Left forelimb (tissue), 1 donor: Measurements from ENCODE around the gene ARX.

ENCODE experiments used
- DNase-seq: peaks from one replicate; pipeline ENCODE4 v3.0.0-alpha.2; 2018; ENCODE audit warnings: low spot score

ARX gene

DNA sequence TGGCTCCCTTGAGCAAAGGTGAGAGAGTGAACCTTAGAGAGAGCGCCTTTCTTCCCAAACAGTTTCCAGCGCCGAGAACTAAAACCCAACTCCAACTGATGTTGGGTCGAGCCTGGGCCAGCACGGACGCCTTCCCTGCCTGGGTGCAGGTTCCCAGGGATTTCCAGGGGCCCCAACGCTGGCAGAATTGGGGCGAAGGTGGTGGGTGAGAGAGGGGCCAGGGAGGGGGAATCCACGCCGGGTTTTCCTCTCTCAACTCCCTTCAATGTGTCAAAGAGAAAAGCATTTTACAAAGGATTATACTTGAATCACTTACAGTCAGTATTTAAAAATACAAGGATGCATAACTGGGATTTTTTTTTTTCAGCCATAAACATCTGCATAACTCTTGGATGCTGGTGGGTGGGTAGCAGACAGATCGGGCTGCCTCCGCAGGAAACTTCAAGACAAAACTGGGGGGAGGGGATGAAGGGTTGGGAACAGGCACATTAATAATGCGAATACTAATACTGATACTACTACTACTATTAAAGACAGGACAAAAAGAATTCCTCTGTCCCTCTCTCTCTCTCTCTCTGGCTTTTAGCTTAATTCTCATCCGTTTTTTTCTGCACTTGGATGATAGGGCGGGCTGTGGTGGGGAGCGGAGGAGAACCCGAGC lies 1.3 kb upstream of the ARX start:
- no peak for DNase-seq

DNA sequence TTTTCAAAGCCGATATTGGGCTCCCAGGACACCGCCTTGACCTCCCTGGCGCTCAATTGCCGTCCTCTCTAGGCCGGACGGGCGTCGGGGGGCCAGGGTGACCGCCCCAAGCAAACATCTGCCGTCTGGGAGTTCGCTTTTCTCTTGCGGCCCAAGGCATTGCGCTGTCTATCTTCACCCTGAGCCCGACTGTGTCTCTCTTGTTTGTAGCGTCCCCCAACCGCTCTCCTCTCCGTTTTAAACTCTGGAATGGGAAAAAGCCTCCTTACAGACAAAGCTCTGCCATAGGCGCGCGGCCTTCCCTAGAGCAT lies 551 bp upstream of the ARX start:
- no peak for DNase-seq

DNA sequence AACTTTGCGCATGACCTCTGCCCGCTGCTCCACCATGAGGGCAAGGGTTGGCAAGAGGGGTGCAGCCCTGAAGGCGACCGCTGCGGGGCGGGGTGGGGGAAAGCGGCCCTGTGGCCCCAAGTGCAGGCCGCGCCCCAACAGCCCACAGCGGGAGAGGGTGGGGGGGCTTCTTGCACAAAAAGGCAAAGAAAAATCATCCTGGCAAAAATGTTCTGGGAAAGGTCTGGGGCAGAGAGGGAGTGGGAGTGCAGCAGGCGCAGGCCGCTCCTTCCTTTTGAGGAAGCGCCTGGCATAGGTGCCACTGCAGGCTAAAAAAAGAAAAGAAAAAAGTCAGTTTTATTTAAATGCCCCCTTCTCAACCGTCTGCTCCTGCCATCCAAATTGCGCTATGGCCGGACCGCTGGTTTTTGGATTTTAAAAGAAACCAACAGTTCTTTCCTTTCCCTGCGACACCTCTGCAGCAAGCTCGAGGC lies 1.4 kb downstream of the ARX start:
- no peak for DNase-seq

DNA sequence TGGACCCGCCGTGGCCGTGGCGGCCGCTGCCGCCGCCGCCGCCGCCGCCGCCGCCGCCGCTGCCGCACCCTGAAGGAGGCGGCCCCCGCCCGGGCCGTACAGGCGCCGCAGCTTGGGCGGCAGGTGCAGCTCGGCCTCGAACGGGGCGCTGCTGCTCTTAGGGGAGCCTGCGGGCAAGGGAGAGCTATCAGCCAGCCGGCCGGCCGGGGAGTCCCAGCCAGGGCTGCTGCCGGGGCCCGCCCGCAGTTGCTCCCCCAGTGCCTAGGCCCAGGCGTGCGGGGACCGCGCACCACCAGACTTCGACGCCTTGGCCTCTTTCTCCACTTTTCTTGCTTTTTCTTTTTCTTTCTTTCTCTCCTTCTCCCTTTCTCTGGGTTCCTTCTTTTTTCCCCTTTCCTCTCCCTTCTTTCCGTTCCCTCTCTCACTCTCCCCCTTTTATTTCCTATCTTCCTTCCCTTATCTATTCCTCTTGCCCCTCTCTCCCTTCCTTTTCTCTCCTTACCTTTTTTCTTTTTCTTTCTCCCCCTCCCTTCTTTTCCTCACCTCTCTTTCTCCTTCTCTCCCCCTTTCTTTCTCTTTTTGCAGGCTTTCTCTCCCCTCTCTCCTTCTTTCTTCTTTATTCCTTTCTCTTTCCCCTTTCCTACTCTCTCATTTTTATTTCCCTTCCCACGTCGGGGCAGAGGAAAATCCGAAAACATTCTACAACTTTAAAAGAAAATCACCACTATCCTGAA lies 2.0 kb downstream of the ARX start:
- DNase-seq: no peak

DNA sequence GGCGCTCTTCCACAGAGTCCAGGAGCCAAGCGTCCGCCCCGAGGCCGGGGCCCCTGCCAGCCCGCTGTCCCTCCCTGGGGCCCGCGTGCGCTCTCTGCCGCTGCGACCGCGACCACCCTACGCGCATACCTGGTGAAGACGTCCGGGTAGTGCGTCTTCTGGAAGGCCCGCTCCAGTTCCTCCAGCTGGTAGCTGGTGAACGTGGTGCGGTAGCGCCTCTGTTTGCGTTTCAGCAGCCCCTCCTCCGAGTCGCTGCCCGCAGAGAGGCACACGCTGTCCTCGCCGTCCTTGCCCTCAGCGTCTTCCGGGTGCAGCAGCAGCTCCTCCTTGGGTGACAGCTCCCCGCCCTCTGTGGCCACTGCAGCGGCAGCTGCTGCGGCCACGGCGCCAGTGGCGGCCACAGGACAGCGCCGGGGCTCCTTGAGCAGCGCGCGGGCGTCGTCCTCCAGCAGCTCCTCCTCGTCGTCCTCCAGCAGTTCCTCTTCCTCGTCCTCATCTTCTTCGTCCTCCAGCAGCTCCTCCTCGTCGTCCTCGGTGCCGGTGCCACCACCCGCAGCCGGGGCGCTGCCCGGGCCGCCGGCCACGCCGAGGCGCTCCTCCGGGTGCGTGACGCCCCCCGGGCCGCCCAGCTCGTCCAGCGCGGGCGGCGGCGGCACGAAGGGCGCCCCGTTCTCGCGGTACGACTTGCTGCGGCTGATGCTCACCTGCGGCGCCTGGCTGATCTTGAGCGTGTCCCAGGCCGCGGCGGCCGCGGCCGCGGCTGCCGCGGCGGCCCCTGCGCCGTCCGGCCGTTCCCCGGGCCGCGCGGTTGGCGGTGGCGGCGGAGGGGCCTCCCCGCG lies 2.8 kb downstream of the ARX start:
- DNase-seq: no peak

DNA sequence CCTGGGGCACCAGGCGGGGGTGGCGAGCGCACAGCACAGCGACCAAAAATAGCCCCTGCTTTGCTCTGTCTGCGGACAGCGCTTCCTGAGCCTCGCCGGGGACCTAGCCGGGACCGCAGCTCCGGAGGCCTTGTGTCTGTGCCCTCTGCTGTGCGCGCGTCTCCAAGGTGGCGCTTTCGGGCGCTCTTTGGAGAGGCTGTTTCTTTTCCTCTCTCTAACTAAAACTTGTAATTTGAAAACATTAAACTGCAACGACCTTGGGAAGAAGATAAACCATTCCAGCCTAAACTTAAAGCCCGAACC lies 3.4 kb downstream of the ARX start:
- DNase-seq: no peak

DNA sequence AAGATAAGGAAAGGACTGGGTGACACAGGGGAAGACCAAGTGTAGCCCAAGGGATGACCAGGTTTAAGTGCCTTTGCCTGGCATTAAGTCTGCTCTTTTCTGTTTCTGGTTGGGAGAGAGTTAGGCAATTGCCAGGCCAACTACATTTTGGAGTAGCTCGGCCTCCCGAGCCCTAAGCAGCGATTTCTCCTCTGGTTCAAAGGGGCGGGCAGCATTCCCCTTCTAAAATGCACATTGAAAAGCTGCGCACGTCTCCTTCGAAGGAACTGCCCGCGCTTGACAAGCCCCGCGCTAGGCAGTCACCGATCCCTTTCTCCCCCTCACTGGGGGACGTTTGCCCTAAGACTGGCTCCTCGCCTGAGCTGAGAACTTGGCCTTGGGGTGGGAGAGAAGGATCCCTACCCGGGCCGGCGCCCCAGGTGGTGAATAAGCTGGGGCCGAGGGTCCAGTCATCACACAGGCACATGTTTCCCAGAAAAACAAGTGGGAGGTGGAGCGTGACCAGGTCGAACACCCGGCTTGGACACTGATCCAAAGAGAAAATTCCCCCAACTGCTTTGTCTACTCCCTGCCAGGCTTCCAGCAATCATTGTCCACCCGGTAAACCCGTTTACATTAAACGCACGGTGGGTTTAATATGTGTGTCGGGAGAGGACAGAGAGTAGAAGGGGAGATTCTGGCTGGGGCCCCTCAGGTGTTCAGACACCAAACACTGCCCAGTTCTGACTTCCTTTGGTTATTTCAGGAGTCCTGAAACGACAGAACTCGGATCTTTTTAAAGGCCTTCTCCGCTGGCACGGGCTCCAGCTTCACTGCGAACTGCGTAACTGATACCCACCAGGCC lies 4.0 kb downstream of the ARX start:
- DNase-seq: no peak

DNA sequence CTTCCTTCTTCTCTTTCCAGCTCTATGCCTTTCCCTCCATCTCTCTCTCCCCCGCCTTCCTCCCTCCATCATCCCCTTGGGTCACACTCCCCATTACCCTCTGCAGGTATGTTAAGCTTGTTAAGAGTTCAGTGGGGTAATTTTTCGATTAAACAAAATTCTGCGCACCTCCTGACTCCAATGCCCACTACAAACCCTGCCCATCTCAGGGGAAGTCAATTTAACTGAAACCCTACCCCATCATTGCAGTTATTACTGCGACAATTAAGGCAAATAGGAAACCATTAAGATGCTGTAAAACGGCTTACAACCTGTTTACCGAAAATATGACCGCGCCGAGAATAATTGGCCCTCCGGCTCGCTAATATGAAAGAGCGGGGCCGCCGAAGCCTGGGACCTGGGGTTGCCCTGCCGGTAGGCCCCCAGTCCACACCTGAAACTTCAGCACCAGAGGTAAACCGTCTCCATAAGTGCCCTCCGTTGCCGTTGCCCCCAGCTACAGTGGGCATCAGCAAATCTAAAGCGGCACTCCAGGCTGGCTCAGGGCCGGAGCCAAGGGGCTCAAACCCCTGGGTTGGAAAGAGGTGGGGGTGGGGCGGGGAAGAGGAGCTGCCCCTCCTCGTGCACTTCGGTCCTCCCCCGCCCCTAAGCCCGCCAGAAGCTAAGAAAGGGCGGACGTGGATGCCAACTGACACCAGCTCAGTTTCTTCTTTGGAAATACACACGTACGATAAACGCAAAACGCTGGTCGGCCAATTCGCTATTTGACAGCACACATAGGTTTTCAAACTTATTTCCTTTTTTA lies 4.8 kb downstream of the ARX start:
- no peak for DNase-seq

DNA sequence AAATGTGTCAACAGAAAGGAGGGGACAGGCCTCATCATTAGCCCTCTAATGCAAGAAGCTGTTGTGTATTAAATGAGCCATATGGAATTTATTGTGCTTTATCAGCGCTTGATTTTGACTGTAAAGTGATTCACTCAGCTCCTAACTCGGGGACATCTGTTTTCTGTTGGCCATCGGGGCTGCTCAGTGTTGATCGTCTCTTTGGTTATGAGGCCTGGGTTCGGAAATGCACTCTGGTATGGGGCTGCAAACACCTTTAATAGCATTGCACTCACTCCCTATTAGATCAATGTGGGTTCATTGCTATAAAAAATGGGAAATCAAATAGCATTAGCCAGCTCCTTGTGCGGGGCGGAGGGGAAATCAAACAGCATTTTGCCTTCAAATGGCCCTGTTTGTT lies 6.4 kb downstream of the ARX start:
- no peak for DNase-seq

DNA sequence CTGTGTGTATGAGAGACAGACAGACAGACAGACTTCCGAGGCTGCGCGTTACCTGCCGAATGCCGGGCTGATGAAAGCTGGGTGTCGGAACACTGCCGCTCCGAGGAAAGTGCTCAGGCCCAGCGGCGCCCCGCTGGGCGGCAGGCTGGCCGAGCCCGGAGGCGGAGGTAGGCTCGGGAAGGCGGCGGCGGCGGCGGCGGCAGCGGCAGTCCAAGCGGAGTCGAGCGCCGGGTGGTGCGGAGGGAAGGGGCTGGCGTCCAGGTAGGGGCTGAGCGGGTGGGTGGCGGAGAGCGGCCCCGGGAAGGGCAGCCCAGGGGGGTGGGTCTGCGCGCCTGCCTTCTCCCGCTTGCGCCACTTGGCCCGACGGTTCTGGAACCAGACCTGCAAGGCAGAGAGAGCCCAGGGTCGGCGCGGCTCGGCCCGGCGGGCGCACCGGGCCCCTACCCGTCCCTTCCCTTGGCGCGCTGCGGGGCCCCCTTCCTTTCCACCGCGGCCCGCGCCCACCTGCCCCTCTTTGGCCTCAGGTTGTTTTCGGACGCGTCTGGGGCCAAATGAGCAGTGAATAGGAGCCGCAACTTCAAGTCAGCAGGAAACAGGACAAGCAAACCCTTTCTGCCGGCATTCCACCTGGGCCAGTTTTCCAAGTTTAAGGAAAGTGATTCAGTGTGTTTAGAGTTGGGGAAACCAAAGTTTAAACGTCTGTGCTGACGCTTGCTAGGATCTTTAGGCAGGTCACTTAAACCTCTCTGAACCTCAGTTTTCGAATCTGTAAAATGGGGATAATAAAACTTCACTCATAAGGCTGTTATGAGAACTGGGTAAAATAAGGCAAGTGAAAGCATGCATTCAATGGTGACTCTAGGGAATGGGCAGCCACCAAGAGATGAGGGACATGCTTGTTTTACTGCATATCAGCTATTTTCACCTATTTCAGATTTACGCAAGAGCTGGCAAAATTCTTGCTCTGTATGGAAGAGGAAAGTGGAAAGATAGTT lies 8.4 kb downstream of the ARX start:
- no peak for DNase-seq

DNA sequence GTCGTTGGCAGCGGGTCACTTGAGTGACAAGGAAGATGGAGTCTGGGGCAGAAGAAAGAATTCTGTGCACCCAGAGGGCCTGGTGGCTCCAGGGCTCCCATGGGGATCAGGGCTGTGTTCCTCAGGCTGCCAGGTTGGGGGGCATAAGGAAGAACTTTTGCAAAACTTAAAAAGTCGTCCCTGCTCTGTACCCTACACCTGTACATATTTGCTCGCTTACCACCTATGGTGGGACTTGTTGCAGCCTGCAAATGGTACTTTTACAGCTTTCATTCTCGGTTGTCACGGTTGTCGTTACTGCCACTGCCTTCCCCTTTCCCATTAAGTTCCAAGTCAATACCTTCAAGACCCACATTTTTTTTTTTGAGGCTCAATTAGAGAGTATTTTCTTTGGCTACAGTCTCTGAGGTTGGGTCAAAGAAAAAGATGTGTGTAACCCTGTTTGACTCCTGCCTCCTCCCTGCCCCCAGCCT lies 9.1 kb downstream of the ARX start:
- no peak for DNase-seq

DNA sequence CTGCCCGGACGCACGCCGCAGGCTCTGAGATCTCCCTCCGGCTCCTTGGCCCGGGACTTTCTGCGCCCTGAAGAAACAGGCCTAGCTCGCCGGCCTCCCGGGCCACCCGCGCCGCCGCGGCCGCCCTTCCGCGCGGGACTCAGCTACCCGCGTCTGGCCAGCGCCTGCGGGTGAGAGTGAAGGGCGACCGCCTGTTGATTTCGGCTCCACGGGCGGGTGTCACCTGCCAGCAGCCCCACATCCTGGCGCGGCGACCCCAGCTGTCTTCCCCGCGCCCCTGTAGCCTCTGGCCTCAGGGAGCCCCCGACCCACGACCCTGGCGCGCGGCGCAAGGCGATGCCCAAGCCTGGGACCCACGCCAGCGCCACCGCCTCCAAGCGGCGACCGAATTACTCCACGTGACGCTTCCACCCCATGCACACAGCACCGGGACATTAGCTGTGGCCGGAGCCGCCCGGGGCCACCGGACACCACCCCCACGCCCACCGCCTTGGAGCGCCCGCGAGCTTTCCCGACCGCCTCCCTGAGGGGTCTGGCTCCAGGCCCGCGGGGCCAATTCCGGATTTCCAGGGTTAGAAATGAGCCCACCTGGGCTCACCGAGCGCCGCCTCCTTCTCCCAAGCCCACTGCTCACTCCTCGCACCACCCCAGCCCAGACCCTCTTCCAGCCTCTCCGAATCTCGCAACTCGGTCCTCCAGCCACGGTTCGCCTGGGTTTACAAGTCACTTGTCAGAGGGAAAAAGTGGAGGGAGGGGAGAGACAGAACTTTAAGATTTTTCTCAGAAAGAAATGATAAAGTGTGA lies 10.2 kb downstream of the ARX start:
- DNase-seq: no peak

DNA sequence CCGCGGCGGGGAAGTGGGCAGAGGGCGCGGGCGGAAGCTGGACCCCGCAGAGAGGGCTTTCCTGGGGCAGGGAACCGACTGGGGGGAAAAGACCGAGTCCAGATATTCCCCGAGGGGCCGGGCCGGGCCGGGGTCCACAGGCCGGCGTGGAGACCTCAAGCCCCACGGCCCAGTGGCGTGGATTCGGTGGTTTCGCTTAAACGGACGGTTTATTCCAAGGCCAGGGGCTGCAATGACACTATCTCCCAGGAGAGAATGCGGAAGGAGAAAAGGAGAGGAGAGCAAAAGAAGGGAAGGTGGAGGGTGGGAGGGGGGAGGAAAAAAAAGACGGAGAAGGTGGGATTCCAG lies 10.8 kb downstream of the ARX start:
- DNase-seq: no peak

DNA sequence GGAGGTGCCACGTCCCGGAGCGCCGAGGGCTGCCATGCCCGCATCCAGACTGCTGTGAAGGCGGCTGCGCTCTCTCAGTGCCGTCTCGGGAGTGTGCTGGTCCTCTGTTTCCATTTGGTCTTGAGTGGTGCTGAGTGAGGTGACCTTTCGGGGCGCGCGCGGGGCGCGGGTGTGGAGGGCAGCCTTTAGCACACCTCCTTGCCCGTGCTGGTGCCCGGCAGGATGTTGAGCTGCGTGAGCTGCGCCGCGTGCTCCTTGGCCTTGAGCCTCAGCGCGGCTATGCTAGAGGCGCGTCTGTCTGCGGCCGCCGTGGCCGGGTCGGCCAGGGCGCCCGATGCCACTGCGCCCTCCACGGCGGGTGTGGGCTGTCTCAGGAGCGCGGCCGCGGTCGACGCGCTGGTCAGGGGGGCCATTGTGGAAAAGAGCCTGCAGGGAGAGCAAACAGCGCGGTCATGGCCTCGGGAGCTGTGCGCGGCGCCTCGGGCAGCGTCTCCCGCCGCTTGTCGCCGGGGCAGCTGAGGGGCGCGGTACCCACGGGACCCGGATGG lies 11.2 kb downstream of the ARX start:
- no peak for DNase-seq

DNA sequence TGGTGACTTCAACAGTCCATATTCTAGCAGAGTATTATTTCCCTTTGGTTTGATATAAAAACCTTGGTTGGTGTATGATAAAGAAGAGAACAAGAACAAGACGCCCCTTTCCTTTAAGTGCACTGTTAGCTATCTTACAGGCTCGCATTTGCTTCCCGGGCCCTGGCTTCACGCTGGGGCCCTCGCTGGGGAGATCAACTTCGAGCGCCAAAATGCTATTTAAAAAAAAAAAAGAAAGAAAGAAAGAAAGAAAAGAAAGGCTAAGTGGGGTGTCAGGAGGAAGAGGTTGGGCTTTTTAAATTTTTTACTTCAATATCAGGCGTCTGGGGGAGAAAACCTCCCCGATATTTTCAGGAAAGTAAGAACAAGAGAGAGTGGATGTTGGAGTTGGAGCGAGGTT lies 11.7 kb downstream of the ARX start:
- DNase-seq: no peak

DNA sequence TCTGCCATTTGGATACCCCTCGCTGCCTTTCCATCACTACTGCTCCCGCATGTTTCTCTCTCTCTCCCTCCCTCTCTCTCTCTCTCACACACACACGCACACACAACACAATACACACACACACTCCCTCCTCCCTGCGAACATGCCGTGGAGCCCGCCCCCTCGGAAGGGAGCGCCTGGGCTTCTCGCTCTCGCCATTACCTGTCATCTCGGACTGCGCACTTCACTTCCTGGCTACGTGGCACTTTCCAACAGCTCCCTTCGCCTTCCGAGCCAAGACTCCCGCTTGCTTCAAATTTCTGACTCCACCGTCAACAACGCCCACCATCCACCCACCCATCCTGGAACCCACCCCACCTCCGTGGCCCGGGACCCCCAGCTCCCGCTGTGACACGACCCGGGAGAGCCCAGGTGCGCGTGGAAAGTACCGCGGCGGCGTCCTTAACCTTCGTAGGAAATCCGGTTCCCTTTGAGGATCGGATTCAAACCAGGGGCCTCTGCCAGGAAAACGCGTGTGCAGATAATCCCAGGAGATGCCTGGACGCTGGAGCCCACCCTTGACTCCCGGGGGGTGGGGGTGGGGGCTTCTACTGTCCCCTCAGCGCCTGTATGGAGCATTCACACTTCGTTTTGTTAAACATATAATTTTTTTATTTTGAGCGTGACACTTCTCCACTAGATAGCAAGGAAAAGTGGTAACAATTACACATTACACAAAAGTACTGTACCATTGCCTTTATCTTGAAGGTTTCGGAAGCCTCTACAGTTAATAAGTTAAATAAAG lies 12.5 kb downstream of the ARX start:
- no peak for DNase-seq

DNA sequence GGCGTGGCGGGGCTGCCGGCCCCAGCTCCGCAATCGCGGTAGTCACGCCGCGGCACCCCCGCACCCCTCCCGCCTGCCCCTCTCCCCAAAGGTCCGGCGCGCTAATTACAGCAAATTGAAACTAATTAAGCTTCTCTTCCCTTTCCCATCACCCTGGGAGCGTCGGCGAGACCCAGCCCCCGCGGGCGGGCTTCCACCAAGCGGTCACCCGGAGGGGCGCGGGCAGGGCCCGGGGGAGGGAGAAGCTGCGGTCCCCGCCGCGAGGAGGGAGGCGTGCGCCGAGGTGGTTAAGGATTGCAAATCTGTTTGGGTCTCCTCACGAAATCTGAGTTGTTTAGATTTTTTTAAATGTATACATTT lies 13.1 kb downstream of the ARX start:
- no peak for DNase-seq
